Endodermal cell (in vitro differentiated cells): Measurements from ENCODE around the gene OCA2. TPM values are rescaled to one million over a fixed set of nuclear protein-coding genes. Genes with fewer than 3 reads are reported as not detected.

Experiments
- DNase-seq: peaks from one replicate; pipeline ENCODE4 v3.0.0-alpha.2; 2017
- H3K27ac ChIP-seq: 2 replicates; pipeline ENCODE4 v1.5.1; 2013; ENCODE audit warnings: mild to moderate bottlenecking, low read depth, low read length, moderate library complexity
- H3K27me3 ChIP-seq: 2 replicates; pipeline ENCODE4 v1.6.1; 2013; ENCODE audit warnings: mild to moderate bottlenecking, low read length, moderate library complexity; ENCODE audit not compliant: insufficient read depth, control insufficient read depth, poor library complexity, severe bottlenecking
- H3K36me3 ChIP-seq: 2 replicates; pipeline ENCODE4 v1.7.0; 2013; ENCODE audit warnings: mild to moderate bottlenecking, low read length, moderate library complexity; ENCODE audit not compliant: control insufficient read depth, insufficient read depth
- H3K4me1 ChIP-seq: one replicate; pipeline ENCODE4 v1.7.0; 2013; ENCODE audit warnings: low read length; ENCODE audit not compliant: control insufficient read depth, insufficient read depth
- H3K4me3 ChIP-seq: 2 replicates; pipeline ENCODE4 v1.5.1; 2013; ENCODE audit warnings: mild to moderate bottlenecking, low read length, moderate library complexity
- H3K9ac ChIP-seq: 2 replicates; pipeline ENCODE4 v1.6.1; 2013; ENCODE audit warnings: mild to moderate bottlenecking, low read length, moderate library complexity; ENCODE audit not compliant: poor library complexity, severe bottlenecking; ENCODE audit errors: extremely low read depth
- H3K9me3 ChIP-seq: 2 replicates; pipeline ENCODE4 v1.6.1; 2013; ENCODE audit warnings: mild to moderate bottlenecking, low read length, moderate library complexity; ENCODE audit not compliant: control insufficient read depth
- H3K27ac Mint-ChIP-seq: 2 replicates; pipeline ENCODE4 v1.8.0; 2020; ENCODE audit warnings: mixed read lengths
- H3K27me3 Mint-ChIP-seq: 2 replicates; pipeline ENCODE4 v1.8.0; 2021; ENCODE audit warnings: mild to moderate bottlenecking, mixed read lengths; ENCODE audit not compliant: insufficient read depth
- H3K36me3 Mint-ChIP-seq: 2 replicates; pipeline ENCODE4 v1.8.0; 2020; ENCODE audit warnings: low read depth, mixed read lengths
- H3K4me1 Mint-ChIP-seq: 2 replicates; pipeline ENCODE4 v1.8.0; 2020; ENCODE audit warnings: mixed read lengths
- H3K4me3 Mint-ChIP-seq: 2 replicates; pipeline ENCODE4 v1.8.0; 2020; ENCODE audit warnings: mild to moderate bottlenecking, moderate library complexity, mixed read lengths
- H3K9me3 Mint-ChIP-seq: 2 replicates; pipeline ENCODE4 v1.8.0; 2020; ENCODE audit warnings: mild to moderate bottlenecking, mixed read lengths
- CTCF ChIP-seq: fragments of 200-600 bp; sonication (generic); conservative IDR thresholded peaks from 2 replicates; pipeline ENCODE4 v1.5.0; 2021; ENCODE audit warnings: antibody characterized with exemption, mild to moderate bottlenecking
- WGBS, 2 experiments: methylation state at CpG; one replicate each; pipeline versions ENCODE4 v1.1.5 to v1.1.7; 2013; ENCODE audit warnings: missing lambda C conversion rate in 2 of 2, mixed read lengths in 1 of 2; ENCODE audit not compliant: insufficient coverage in 1 of 2, insufficient read length in 1 of 2; 5-methylcytosine and 5-hydroxymethylcytosine counted together
- total RNA-seq, 2 donors: library from RNA; stranded (reverse); fragmentation: NEBNext Ultra II Directional in 1 of 2; extraction: Animal tissue kit (Norgen Biotek cat#: 25700) in 1 of 2; gene quantifications; 2 replicates in 1 of 2; 3 replicates in 1 of 2; pipeline ENCODE4 v1.2.1, GENCODE V29; 2021

OCA2 gene
- total RNA-seq, 2 donors from 2014 or later, result 0.29 to 0.84 TPM

GRCh38 chr15:27835233-27835939, 263.7 kb downstream of the OCA2 start:
- no peak overlapping the region for H3K27ac ChIP-seq
- Mint-ChIP-seq H3K9me3 (no peaks in the 10 kb centered on the region), H3K4me3 (no peak overlapping the region), H3K36me3 (no peaks in the 10 kb centered on the region), H3K27me3 (no peaks in the 10 kb centered on the region), H3K27ac (no peak overlapping the region), H3K4me1 (peaks cover 6% of the 10 kb centered on the region)
- no peak overlapping the region for H3K4me3 ChIP-seq
- H3K9me3 ChIP-seq, result no peaks in the 10 kb centered on the region
- H3K36me3 ChIP-seq, result no peaks in the 10 kb centered on the region
- no peak overlapping the region for H3K9ac ChIP-seq
- H3K27me3 ChIP-seq, result no peaks in the 10 kb centered on the region
- H3K4me1 ChIP-seq, result no peaks in the 10 kb centered on the region
- WGBS, 2 experiments, result 90 to 93% methylated on average over 9 to 13 of the region's 13 CpGs
- TF ChIP-seq CTCF, result no peak
- DNase-seq, result no peak

- no peak for DNase-seq
- Histone ChIP-seq H3K27me3 (no peaks in the 10 kb centered on the region), H3K4me3 (no peak overlapping the region), H3K9me3 (no peaks in the 10 kb centered on the region), H3K9ac (no peak overlapping the region), H3K27ac (no peak overlapping the region), H3K36me3 (no peaks in the 10 kb centered on the region), H3K4me1 (no peaks in the 10 kb centered on the region)
- TF ChIP-seq CTCF, result no peak
- Mint-ChIP-seq H3K4me1 (peaks cover 6% of the 10 kb centered on the region), H3K36me3 (no peaks in the 10 kb centered on the region), H3K27me3 (no peaks in the 10 kb centered on the region), H3K27ac (no peak overlapping the region), H3K9me3 (no peaks in the 10 kb centered on the region), H3K4me3 (no peak overlapping the region)
- WGBS, 2 experiments, result 85 to 88% methylated on average over 8 to 10 of the region's 10 CpGs
Observed at GRCh38 chr15:27834684-27835083, 264.4 kb downstream of the OCA2 start.

- Mint-ChIP-seq H3K9me3 (no peaks in the 10 kb centered on the region), H3K36me3 (no peaks in the 10 kb centered on the region), H3K27ac (no peak overlapping the region), H3K27me3 (no peaks in the 10 kb centered on the region), H3K4me1 (peaks cover 6% of the 10 kb centered on the region), H3K4me3 (no peak overlapping the region)
- 87 to 100% methylated on average over 2 of the region's 2 CpGs for WGBS, 2 experiments
- H3K9me3 ChIP-seq, result no peaks in the 10 kb centered on the region
- no peaks in the 10 kb centered on the region for H3K4me1 ChIP-seq
- no peak overlapping the region for H3K27ac ChIP-seq
- H3K36me3 ChIP-seq, result no peaks in the 10 kb centered on the region
- no peak for DNase-seq
- no peak for TF ChIP-seq CTCF
- H3K4me3 ChIP-seq, result no peak overlapping the region
- no peaks in the 10 kb centered on the region for H3K27me3 ChIP-seq
- no peak overlapping the region for H3K9ac ChIP-seq
Observed at GRCh38 chr15:27833974-27834373, 265.1 kb downstream of the OCA2 start.
